AG04449 (cell line): Measurements from ENCODE around the gene TMEM101.

Experiments used
- CTCF ChIA-PET: fragments of 350-600 bp; formaldehyde crosslinking; extraction: SDS; loops from one replicate; lab custom pipeline; 2021; ENCODE audit warnings: antibody characterized with exemption; lab: Yijun Ruan, JAX
- POLR2A ChIA-PET: fragments of 400-600, 350-600 bp; formaldehyde crosslinking; extraction: SDS; loops from one replicate; lab custom pipeline; 2020; ENCODE audit warnings: antibody characterized with exemption, inconsistent platforms; lab: Yijun Ruan, JAX
- DNase-seq: peaks from one replicate; pipeline ENCODE4 v3.0.0-alpha.2; 2010; ENCODE audit warnings: low read depth, low spot score
- H3K4me3 ChIP-seq: 2 replicates; pipeline ENCODE4 v1.5.1; 2011; ENCODE audit warnings: low read depth, mild to moderate bottlenecking, control low read depth, low read length
- CTCF ChIP-seq: IDR thresholded peaks from one replicate; pipeline ENCODE4 v1.5.1; 2011; ENCODE audit warnings: mild to moderate bottlenecking, moderate library complexity, low read length, control low read depth, inconsistent platforms; ENCODE audit not compliant: insufficient read depth; ENCODE audit errors: missing control alignments

The TMEM101 gene

DNA sequence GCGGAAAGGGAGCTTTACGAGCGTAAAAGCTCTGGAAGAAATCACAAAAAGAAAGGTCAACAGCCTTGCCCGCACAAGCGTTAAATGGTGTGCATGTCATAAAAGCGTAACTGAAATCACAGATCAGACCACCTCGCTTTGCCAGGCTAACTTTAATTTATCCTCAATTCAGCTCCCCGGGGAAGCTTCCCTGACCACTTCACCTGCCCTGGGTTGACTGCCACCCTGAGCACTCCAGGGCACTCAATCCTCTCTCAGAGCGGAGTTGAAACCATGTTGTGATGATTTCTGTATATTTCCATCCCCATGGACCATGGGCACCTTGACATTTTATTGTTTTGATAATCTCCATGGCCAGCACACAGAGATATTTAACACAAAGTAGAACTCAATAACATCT, 26.5 kb downstream of the TMEM101 start:
- ChIA-PET CTCF (interaction anchor here (1.0 to 7.6 kb wide), 4 partner anchors 8 to 110 kb away, joined by 3 to 69 read pairs (median 14); partner anchors contain the start of gene PPY), POLR2A (no interaction called here)
- no peak for TF ChIP-seq CTCF
- DNase-seq, result no peak
- H3K4me3 ChIP-seq, result no peak overlapping the region

DNA sequence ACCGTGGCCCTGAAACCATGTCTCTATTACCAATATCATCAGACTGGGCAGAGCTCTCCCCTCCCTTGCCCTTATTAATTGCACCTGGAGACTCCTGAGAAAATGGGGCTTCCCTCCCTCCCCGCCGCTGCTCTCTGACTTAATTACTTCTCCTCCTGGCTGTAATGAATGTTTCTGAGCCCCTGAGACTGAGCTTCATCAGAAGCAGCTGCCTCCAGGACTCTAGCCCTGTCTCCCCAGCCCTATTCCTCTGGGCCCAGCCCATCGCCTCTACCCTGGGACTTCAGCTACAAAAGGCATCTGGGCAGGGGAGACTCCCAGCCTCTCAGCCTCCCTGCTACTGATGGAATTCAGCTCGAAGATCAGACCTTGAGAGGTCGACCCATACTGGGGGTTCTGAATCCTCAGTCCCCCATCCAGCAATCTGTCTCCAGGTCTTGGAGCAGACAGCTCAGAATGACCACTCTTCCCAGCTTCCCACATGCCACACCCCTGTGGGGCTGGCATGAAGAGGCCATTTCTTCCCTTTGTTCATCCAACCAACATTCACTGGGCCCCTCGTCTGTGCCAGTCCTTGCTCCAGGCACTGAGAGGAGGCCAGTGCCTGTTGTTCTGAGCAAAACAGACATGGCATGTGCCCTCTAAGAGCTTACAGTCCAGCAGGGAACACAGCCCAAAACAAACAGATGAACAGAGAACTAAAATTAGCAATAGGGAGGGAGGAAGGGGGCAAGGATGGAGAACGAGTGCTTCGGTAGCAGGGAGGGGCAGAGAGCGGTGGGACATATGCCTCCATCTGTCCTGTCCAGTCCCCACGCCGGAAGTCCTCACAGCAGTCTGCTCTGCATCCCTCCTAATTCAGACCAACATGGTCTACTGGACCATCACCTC, 27.4 kb downstream of the TMEM101 start:
- TF ChIP-seq CTCF, result no peak
- ChIA-PET CTCF (interaction anchor here (0.9 to 7.6 kb wide), 6 partner anchors 9 to 109 kb away, joined by 3 to 69 read pairs (median 5); partner anchors contain the start of gene PPY), POLR2A (no interaction called here)
- DNase-seq, result no peak
- no peak overlapping the region for H3K4me3 ChIP-seq

GRCh38 chr17:43986225-43986981, 28.4 kb downstream of the TMEM101 start:
- CTCF ChIA-PET, result interaction anchor here (0.9 to 7.6 kb wide), 6 partner anchors 10 to 108 kb away, joined by 3 to 69 read pairs (median 5); partner anchors contain the start of gene PPY
- POLR2A ChIA-PET, result no interaction called here
- no peak overlapping the region for H3K4me3 ChIP-seq
- no peak for TF ChIP-seq CTCF
- no peak for DNase-seq

GRCh38 chr17:43984521-43984920, 30.2 kb downstream of the TMEM101 start:
- DNase-seq, result no peak
- H3K4me3 ChIP-seq, result peak overlapping the region; percentile 43
- ChIA-PET POLR2A (no interaction called here), CTCF (interaction anchor here (1.5 to 7.6 kb wide), 5 partner anchors 10 to 106 kb away, joined by 3 to 69 read pairs (median 9); partner anchors contain the start of genes MPP2 and PPY)
- TF ChIP-seq CTCF, result no peak

DNA sequence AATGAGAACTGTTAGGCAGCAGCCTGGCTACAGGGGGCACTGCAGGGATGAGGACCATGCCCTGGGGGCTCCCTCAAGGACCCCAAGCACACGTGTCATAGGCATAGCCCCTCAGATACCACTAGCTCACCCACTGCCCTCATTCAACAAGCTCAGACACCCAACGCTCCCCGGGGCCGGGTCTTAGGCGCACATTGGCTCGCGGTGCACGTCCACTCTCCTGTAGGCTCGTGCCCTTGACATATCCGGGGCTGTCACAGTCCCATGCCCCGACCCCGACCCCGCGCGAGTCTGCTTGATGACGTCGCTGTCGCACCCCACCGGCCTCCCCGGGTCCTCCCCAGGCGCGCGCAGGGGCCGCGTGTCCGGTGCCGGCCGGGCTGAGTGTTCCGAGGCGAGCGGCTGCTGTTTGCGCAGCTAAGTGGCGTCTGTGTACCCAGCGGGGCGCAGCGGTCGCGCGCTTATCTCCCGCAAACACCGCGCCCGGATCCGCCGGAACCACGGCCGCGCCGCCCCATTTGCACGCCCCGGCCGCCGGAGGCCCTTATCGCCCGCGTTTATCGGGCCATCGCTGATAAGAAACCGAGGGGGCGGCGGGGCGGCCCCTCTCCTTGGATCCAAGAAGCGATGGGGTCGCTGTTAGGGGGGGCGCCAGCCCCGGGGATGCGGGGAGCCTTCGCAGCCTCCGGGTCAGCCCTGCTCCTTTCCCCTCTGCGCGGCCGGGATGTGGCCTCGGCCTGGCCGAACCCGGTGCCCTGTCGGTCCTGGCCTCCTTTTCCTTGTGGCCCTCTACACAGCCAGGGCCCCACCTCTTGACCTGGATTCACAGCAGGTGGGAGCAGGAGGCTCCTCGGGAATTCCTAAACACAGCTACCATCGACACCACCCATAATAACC, 31.0 kb downstream of the TMEM101 start:
- no peak for DNase-seq
- POLR2A ChIA-PET, result no interaction called here
- TF ChIP-seq CTCF, result peak; percentile 16
- H3K4me3 ChIP-seq, result peak overlapping the region; percentile 43
- CTCF ChIA-PET, result interaction anchor here (1.0 to 7.6 kb wide), 8 partner anchors 9 to 105 kb away, joined by 3 to 69 read pairs (median 5); partner anchors contain the start of genes MPP2 and PPY
